ENCODE results near the gene RPS29.
A peak's percentile ranks its signal among the peaks of the same experiment; 100 is the strongest.

DNA sequence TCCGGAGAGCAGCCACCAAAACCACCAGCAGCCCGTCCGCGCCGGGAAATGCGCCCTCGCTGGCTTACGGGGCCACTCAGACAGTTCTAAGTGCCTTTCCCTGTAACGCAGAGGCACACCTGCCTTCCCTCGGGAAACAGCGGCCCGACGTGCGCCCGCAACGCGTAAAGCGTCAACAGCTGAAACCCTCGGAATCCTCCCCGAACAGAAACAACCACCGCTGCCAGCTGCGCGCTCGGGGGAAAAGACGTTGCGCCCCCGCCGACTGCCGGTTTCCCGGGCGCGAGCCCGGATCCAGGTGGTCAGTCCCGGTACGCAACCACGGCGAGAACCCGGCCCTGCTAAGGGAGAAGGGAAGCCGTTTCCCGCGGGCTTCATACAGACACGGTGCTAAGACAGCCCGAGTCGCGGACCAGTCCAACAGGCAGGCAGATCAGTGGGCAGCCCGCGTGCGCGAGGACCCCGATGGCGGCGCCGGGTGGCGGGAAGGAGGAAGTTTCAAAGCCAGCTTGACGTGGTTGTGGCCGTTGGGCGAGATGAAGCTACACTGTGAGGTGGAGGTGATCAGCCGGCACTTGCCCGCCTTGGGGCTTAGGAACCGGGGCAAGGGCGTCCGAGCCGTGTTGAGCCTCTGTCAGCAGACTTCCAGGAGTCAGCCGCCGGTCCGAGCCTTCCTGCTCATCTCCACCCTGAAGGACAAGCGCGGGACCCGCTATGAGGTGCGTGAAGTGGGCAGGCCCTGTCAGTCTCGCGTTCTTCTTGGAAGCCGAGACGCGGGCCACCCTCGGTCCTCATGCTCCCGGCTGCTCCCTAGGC, 12.5 kb upstream of the RPS29 start, which contains the start of gene LRR1:
- no peak for TF ChIP-seq CTCF (IDR thresholded peaks at IDR 0.05)
- no peak for TF ChIP-seq EP300 (IDR thresholded peaks at IDR 0.05)
- TF ChIP-seq POLR2AphosphoS5 (IDR thresholded peaks at IDR 0.05): peak; percentile 26 to 65 (median 58)
- TF ChIP-seq POLR2A (IDR thresholded peaks at IDR 0.05): peak; percentile 28 to 39
